PC-9 (cell line): ENCODE data around the gene CCR3.

Experiments used
- EZH2 ChIP-seq: fragments of 200-600 bp; sonication (generic); IDR thresholded peaks from 2 replicates; pipeline ENCODE4 v1.8.0; 2017; ENCODE audit warnings: antibody characterized with exemption, low read depth
- TF ChIP-seq, protein P1 (sequence below): fragments of 200-600 bp; sonication (generic); conservative IDR thresholded peaks from 2 replicates; pipeline ENCODE4 v1.6.1; 2017; ENCODE audit warnings: mixed run types, antibody characterized with exemption, mild to moderate bottlenecking, moderate library complexity

DNA sequence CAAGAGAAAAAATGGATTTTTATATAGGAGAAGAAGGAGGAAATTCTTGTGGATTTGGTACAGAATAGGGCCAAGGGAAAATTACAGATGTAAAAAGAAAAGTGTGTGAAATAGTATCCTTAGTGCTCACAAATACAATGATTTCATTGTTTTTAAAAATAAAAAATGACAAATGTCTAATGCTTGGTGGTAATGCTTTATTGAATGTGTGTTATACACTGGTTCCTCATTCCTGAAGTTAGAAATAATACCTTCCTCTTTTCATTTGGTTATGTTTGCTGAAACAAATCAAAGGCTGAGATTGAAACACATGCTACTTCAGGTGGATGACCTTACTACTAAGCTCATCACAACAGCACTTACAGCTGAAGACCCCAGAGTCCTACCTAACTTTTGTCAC is 73.9 kb downstream of the CCR3 start:
- TF ChIP-seq, protein P1, sequence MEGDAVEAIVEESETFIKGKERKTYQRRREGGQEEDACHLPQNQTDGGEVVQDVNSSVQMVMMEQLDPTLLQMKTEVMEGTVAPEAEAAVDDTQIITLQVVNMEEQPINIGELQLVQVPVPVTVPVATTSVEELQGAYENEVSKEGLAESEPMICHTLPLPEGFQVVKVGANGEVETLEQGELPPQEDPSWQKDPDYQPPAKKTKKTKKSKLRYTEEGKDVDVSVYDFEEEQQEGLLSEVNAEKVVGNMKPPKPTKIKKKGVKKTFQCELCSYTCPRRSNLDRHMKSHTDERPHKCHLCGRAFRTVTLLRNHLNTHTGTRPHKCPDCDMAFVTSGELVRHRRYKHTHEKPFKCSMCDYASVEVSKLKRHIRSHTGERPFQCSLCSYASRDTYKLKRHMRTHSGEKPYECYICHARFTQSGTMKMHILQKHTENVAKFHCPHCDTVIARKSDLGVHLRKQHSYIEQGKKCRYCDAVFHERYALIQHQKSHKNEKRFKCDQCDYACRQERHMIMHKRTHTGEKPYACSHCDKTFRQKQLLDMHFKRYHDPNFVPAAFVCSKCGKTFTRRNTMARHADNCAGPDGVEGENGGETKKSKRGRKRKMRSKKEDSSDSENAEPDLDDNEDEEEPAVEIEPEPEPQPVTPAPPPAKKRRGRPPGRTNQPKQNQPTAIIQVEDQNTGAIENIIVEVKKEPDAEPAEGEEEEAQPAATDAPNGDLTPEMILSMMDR: no peak
- TF ChIP-seq EZH2: no peak
